K562 (cell line): ENCODE measurements around the gene WAS.

Source experiments
- SNRNP70 ChIP-seq: fragments of 200-400 bp; formaldehyde crosslinking; optimal IDR thresholded peaks from 2 replicates; pipeline ENCODE3; 2017; ENCODE audit warnings: low read depth, low read length
- ZKSCAN8 ChIP-seq: fragments of 200-800 bp; sonication (Bioruptor generic); IDR thresholded peaks from 2 replicates; pipeline ENCODE4 v1.6.1; 2016; ENCODE audit warnings: missing genetic modification characterization, missing compliant biosample characterization

- no peak for TF ChIP-seq SNRNP70
- no peak for TF ChIP-seq ZKSCAN8
These were observed 12.3 kb downstream of the WAS start for GRCh38 chrX:48695925-48696300.
